HEK293T (cell line): ENCODE results near the gene GATAD2B.
"Not testable (repeated sequence)": the region's sequence is repeated elsewhere in the genome, so short reads cannot be mapped to it uniquely, and the experiment has no call there.

Source experiments
- CTCF ChIA-PET: fragments of 350-600 bp; formaldehyde crosslinking; extraction: SDS; loops from one replicate; lab custom pipeline; 2021; ENCODE audit warnings: antibody characterized with exemption, inconsistent platforms; lab: Yijun Ruan, JAX
- POLR2A ChIA-PET: fragments of 350-600 bp; formaldehyde crosslinking; extraction: SDS; loops from one replicate; lab custom pipeline; 2020; ENCODE audit warnings: antibody characterized with exemption, inconsistent platforms; lab: Yijun Ruan, JAX
- DNase-seq: peaks from one replicate; pipeline ENCODE4 v3.0.0; 2012; ENCODE audit warnings: mixed read lengths; ENCODE audit errors: extremely low spot score
- ARNT ChIP-seq: fragments of 450-650 bp; IDR thresholded peaks from 2 replicates; pipeline ENCODE4 v1.6.1; 2017; ENCODE audit warnings: mild to moderate bottlenecking
- BHLHE40 ChIP-seq: fragments of 450-650 bp; IDR thresholded peaks from 2 replicates; pipeline ENCODE4 v1.6.1; 2016; ENCODE audit warnings: mild to moderate bottlenecking, moderate library complexity, borderline replicate concordance
- CTBP1 ChIP-seq: fragments of 450-650 bp; IDR thresholded peaks from 2 replicates; pipeline ENCODE4 v1.6.1; 2016; ENCODE audit warnings: borderline replicate concordance
- ELF4 ChIP-seq: fragments of 450-650 bp; IDR thresholded peaks from 2 replicates; pipeline ENCODE4 v1.6.1; 2017; ENCODE audit warnings: antibody characterized with exemption
- FOXA1 ChIP-seq: fragments of 450-650 bp; IDR thresholded peaks from 2 replicates; pipeline ENCODE4 v1.6.1; 2016; ENCODE audit warnings: mild to moderate bottlenecking
- FOXK2 ChIP-seq: fragments of 450-650 bp; IDR thresholded peaks from 2 replicates; pipeline ENCODE4 v1.6.1; 2016; ENCODE audit warnings: mild to moderate bottlenecking
- FOXM1 ChIP-seq: fragments of 450-650 bp; IDR thresholded peaks from 2 replicates; pipeline ENCODE4 v1.6.1; 2017; ENCODE audit warnings: mild to moderate bottlenecking, borderline replicate concordance
- HDGF ChIP-seq: fragments of 450-650 bp; IDR thresholded peaks from 2 replicates; pipeline ENCODE4 v1.6.1; 2017; ENCODE audit warnings: antibody characterized with exemption, borderline replicate concordance
- L3MBTL2 ChIP-seq: fragments of 450-650 bp; conservative IDR thresholded peaks from 2 replicates; pipeline ENCODE4 v1.6.1; 2016; ENCODE audit warnings: mild to moderate bottlenecking
- LEF1 ChIP-seq: fragments of 450-650 bp; IDR thresholded peaks from 2 replicates; pipeline ENCODE4 v1.6.1; 2017; ENCODE audit warnings: mild to moderate bottlenecking, borderline replicate concordance
- NFRKB ChIP-seq: fragments of 450-650 bp; IDR thresholded peaks from 2 replicates; pipeline ENCODE4 v1.6.1; 2016; ENCODE audit warnings: mild to moderate bottlenecking, moderate library complexity
- PKNOX1 ChIP-seq: fragments of 450-650 bp; IDR thresholded peaks from 2 replicates; pipeline ENCODE4 v1.6.1; 2016
- SP1 ChIP-seq: fragments of 450-650 bp; IDR thresholded peaks from 2 replicates; pipeline ENCODE4 v1.6.1; 2017
- SUZ12 ChIP-seq: fragments of 450-650 bp; IDR thresholded peaks from 2 replicates; pipeline ENCODE4 v1.6.1; 2016; ENCODE audit warnings: mild to moderate bottlenecking
- TARDBP ChIP-seq: fragments of 450-650 bp; IDR thresholded peaks from 2 replicates; pipeline ENCODE4 v1.6.1; 2016
- ZNF384 ChIP-seq: fragments of 450-650 bp; IDR thresholded peaks from 2 replicates; pipeline ENCODE4 v1.6.1; 2016

GATAD2B gene

GRCh38 chr1:153786038-153786790 lies 136.6 kb downstream of the GATAD2B start:
- no peak for DNase-seq
- no peak for TF ChIP-seq SP1
- ChIA-PET POLR2A (no interaction called here), CTCF (interaction anchor here (0.7 to 1.1 kb wide), 2 partner anchors 11 to 201 kb away, joined by 3 read pairs; no protein-coding TSS in a partner anchor)

GRCh38 chr1:153783233-153784190 lies 139.3 kb downstream of the GATAD2B start:
- TF ChIP-seq LEF1 (no peak), HDGF (peak; percentile 18; the same call in 1 of the 2 replicates), ZNF384 (no peak), FOXK2 (no peak), ARNT (no peak), FOXA1 (no peak), NFRKB (no peak), L3MBTL2 (peak; percentile 73), FOXM1 (no peak), ELF4 (peak; percentile 41; the same call in 1 of the 2 replicates), SP1 (no peak), CTBP1 (no peak), PKNOX1 (no peak), BHLHE40 (no peak), TARDBP (no peak), SUZ12 (no peak)
- CTCF ChIA-PET: interaction anchor here (1.3 kb wide), 1 partner anchor 13 kb away, joined by 3 read pairs; no protein-coding TSS in a partner anchor
- POLR2A ChIA-PET: interaction anchor here (0.6 to 1.8 kb wide), 34 partner anchors 8 to 482 kb away, joined by 3 to 27 read pairs (median 5); partner anchors contain the start of genes CREB3L4, GATAD2B, ILF2 and JTB
- DNase-seq: peak; percentile 99

GRCh38 chr1:153782648-153783047 lies 140.1 kb downstream of the GATAD2B start:
- POLR2A ChIA-PET: interaction anchor here (0.5 kb wide), 1 partner anchor 294 kb away, joined by 3 read pairs; no protein-coding TSS in a partner anchor
- DNase-seq, CTCF ChIA-PET: not testable (repeated sequence)

- no peak for DNase-seq
- no peak for TF ChIP-seq SP1
- no peak for TF ChIP-seq ARNT
- TF ChIP-seq FOXA1: no peak
- TF ChIP-seq FOXK2: no peak
- no peak for TF ChIP-seq ZNF384
- TF ChIP-seq L3MBTL2: no peak
- no peak for TF ChIP-seq SUZ12
- no peak for TF ChIP-seq NFRKB
- no peak for TF ChIP-seq PKNOX1
- TF ChIP-seq LEF1: no peak
- no peak for TF ChIP-seq BHLHE40
- no peak for TF ChIP-seq TARDBP
- TF ChIP-seq CTBP1: no peak
- TF ChIP-seq FOXM1: no peak
- TF ChIP-seq ELF4: no peak
- no peak for TF ChIP-seq HDGF
- ChIA-PET CTCF (no interaction called here), POLR2A (interaction anchor here (1.2 to 2.5 kb wide), 4 partner anchors 8 to 210 kb away, joined by 3 to 9 read pairs (median 4); partner anchors contain the start of gene RPS27)
Observed at GRCh38 chr1:153780551-153780950, 142.2 kb downstream of the GATAD2B start.

- ChIA-PET POLR2A (interaction anchor here (1.3 to 2.5 kb wide), 2 partner anchors 17 to 211 kb away, joined by 4 to 9 read pairs; partner anchors contain the start of gene RPS27), CTCF (no interaction called here)
- DNase-seq: no peak
- TF ChIP-seq L3MBTL2: no peak
- no peak for TF ChIP-seq HDGF
- no peak for TF ChIP-seq PKNOX1
- TF ChIP-seq ARNT: no peak
- TF ChIP-seq TARDBP: no peak
- TF ChIP-seq BHLHE40: no peak
- TF ChIP-seq CTBP1: no peak
- no peak for TF ChIP-seq FOXK2
- TF ChIP-seq LEF1: no peak
- no peak for TF ChIP-seq ELF4
- TF ChIP-seq SUZ12: no peak
- no peak for TF ChIP-seq SP1
- no peak for TF ChIP-seq NFRKB
Observed at GRCh38 chr1:153779781-153780541, 142.8 kb downstream of the GATAD2B start.
